Measurements from ENCODE around the gene TNFAIP2. TPM values are rescaled to one million over a fixed set of nuclear protein-coding genes. Genes with fewer than 3 reads are reported as not detected.

The TNFAIP2 gene
- total and polyA plus RNA-seq, 9 of the 15 experiments (the other 6 are each of a cell fraction or from before 2014, with no cell fraction given) = 22.6 to 68.6 (median 44.6) TPM

DNA sequence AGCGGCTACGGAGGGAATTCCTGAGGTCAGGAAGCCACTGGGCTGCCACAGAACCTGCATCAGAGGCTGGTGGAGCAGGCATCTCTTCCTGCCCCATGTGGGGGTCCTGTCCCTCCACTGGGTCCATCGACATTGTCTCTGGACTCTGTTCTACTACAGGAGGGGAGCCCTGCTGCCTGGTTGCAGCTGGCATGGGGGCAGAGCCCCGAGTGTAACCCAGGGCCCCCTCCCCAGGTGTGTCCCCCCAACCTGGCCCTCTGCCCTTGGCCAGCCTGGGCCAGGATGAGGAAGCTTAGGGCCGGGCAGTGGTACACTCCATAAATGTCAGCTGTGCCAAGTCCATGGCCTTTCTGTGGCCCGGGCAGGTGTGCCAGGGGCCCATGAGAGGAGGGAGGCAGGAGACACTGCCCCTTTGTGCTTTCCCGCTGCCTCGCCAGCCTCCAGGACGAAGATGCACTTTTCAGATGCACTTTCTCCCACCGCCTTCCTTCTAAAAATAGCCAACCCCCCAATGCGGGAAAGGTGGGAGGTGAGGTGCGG lies 32.7 kb upstream of the TNFAIP2 start (continued):
- TF ChIP-seq NFE2L1 (tag; IDR thresholded peaks at IDR 0.05; ENCODE audit: borderline replicate concordance, low read depth) (no peak), HDAC3 (IDR thresholded peaks at IDR 0.05; ENCODE audit: borderline replicate concordance, partially characterized antibody) (no peak), CBFA2T2 (conservative IDR thresholded peaks at IDR 0.05) (no peak), CBX5 (IDR thresholded peaks at IDR 0.05; ENCODE audit: borderline replicate concordance, low read depth) (no peak), ZNF408 (CRISPR knock-in tag; IDR thresholded peaks at IDR 0.05; ENCODE audit: low read depth) (no peak), PML (IDR thresholded peaks at IDR 0.05; ENCODE audit: low read length) (no peak), LCOR (CRISPR knock-in tag; IDR thresholded peaks at IDR 0.05) (no peak), SETDB1 (IDR thresholded peaks at IDR 0.05; ENCODE audit: low read length) (no peak)

DNA sequence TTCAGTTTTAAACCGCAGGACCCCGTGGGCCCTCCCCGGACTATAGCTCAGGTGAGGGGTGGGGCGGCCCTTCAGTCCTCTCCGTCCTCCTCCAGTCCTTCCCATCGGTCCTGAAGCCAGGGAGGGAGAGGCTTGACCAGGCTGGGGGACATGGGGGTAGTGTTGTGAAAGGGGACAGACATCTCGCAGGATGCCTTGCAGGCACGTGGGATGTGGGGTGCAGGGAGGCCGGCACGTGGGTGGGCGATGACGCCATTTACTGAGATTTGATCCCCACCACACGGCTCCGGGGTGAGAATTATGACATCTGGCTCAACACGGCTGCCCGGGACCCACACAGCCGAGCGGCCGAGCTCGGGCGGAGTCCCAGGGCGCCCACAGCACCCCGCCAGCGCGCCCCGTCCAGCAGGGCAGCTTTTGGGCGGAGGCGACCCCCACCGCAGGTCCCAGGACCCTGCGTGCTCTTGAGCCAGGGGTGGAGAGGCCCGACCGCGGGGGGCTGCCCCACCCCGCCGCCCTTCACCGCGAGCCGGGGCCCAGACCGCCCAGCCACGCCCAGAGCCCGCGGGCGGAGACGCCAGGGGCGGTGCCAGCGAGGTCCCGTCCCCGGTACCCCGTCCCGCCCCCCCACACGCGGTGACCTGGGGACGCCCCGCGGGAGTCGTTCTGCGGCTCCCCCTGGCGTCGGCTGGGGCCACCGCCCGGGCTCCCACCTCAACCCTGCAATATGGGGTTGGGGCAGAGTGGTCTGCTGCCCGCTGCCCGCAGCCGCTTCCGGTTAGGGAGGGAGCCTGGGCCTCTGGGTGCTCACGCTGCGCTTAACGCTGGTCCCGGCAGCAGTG lies 32.0 kb upstream of the TNFAIP2 start:
- H4K20me1 ChIP-seq (replicated peaks; ENCODE audit: control insufficient read depth, insufficient read depth, low read length) = no peaks in the 10 kb centered on the region
- no peak for FAIRE-seq
- no peaks in the 10 kb centered on the region for H3K27me3 ChIP-seq (ENCODE audit: control insufficient read depth in 2 of 2, insufficient read depth in 2 of 2, low read length in 2 of 2)
- peak overlapping the region; percentile 56 to 86 for H3K9ac ChIP-seq (ENCODE audit: insufficient read depth in 1 of 2, low read depth in 2 of 2, low read length in 2 of 2)
- ATAC-seq = peak; percentile 92
- no peaks in the 10 kb centered on the region for H3K9me3 ChIP-seq (replicated peaks; ENCODE audit: control insufficient read depth, insufficient read depth, low read depth, low read length)
- no peaks in the 10 kb centered on the region for H3K9me1 ChIP-seq (ENCODE audit: control insufficient read depth, insufficient read depth, low read length)
- peaks cover 8 to 73% of the 10 kb centered on the region in 2 experiments; a peak in 4 of 5 replicates for H3K4me1 ChIP-seq (replicated peaks in 1 of 2; ENCODE audit: control insufficient read depth in 2 of 2, insufficient read depth in 2 of 2, low read length in 2 of 2)
- POLR2A ChIA-PET = no interaction called here
- H2AFZ ChIP-seq (ENCODE audit: low read depth, low read length) = peak overlapping the region; percentile 92
- H3K27ac ChIP-seq (ENCODE audit: extremely low read depth, low read depth, low read length) = peak overlapping the region; percentile 56
- CTCF ChIA-PET (ENCODE audit: low intra/inter-chr PET ratio) = no interaction called here
- no peaks in the 10 kb centered on the region for H3K36me3 ChIP-seq (ENCODE audit: control insufficient read depth, insufficient read depth, low read length)
- H3K79me2 ChIP-seq (ENCODE audit: control insufficient read depth, insufficient read depth, low read length) = no peaks in the 10 kb centered on the region
- no TSS peak for BruUV-seq (replicated peaks)
- in situ Hi-C loops (cut with MboI) = no loop called here
- peak; percentile 81 to 95 (median 92) for DNase-seq (ENCODE audit: extremely low read depth in 1 of 4, low spot score in 3 of 4)
- H3K4me2 ChIP-seq (ENCODE audit: insufficient read depth, low read length) = peak overlapping the region; percentile 58
- H3K4me3 ChIP-seq = peak overlapping the region; percentile 35
- intact Hi-C loops (cut with micrococcal nuclease) = no loop called here
- WGBS (ENCODE audit: insufficient coverage, low coverage, missing lambda C conversion rate) = 13% methylated on average over 18 of the region's 69 CpGs
- TF ChIP-seq HDAC1 (IDR thresholded peaks at IDR 0.05) = no peak
- TF ChIP-seq GATAD2B (IDR thresholded peaks at IDR 0.05; ENCODE audit: borderline replicate concordance) = 0 out of 2 replicates have a peak, but pooled peaks have one; percentile 47
- TF ChIP-seq POLR2G (IDR thresholded peaks at IDR 0.05; ENCODE audit: low read depth, low read length) = peak; percentile 62
- TF ChIP-seq, protein P1, sequence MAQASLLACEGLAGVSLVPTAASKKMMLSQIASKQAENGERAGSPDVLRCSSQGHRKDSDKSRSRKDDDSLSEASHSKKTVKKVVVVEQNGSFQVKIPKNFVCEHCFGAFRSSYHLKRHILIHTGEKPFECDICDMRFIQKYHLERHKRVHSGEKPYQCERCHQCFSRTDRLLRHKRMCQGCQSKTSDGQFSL (CRISPR knock-in tag; IDR thresholded peaks at IDR 0.05) = peak; percentile 88
- TF ChIP-seq, protein P1 (tag; IDR thresholded peaks at IDR 0.05) = peak in 1 of 2 experiments; percentile 62; a peak in 1 of 4 replicates
- no peak for TF ChIP-seq NBN (IDR thresholded peaks at IDR 0.05; ENCODE audit: low read depth)
- TF ChIP-seq RBFOX2 (IDR thresholded peaks at IDR 0.05; ENCODE audit: low read depth, low read length) = peak; percentile 53
- no peak for TF ChIP-seq KAT2B (IDR thresholded peaks at IDR 0.05; ENCODE audit: low read depth, low read length)
- TF ChIP-seq, protein P2, sequence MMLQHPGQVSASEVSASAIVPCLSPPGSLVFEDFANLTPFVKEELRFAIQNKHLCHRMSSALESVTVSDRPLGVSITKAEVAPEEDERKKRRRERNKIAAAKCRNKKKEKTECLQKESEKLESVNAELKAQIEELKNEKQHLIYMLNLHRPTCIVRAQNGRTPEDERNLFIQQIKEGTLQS (IDR thresholded peaks at IDR 0.05) = peak; percentile 13; the same call in 1 of the 2 replicates
- TF ChIP-seq, protein P2 (CRISPR knock-in tag; conservative IDR thresholded peaks at IDR 0.05) = no peak
- TF ChIP-seq TBP (optimal IDR thresholded peaks at IDR 0.05; ENCODE audit: low read depth, low read length) = peak; percentile 16

All from K562 (cell line).